Type B pancreatic cell (in vitro differentiated cells): Measurements from ENCODE around the gene FUS. TPM values are rescaled to one million over a fixed set of nuclear protein-coding genes. Genes with fewer than 3 reads are reported as not detected.
A peak's percentile ranks its signal among the peaks of the same experiment; 100 is the strongest.
"Not testable (repeated sequence)": the region's sequence is repeated elsewhere in the genome, so short reads cannot be mapped to it uniquely, and the experiment has no call there.

ENCODE experiments used
- DNase-seq: peaks from one replicate; pipeline ENCODE4 v3.0.0; 2021; ENCODE audit warnings: mixed read lengths; ENCODE audit not compliant: unreplicated experiment; ENCODE audit errors: extremely low spot score
- H3K27ac Mint-ChIP-seq: 2 replicates; pipeline ENCODE4 v1.8.0; 2021; ENCODE audit warnings: mild to moderate bottlenecking, mixed read lengths
- H3K27me3 Mint-ChIP-seq: 2 replicates; pipeline ENCODE4 v1.8.0; 2021; ENCODE audit warnings: mixed read lengths
- H3K36me3 Mint-ChIP-seq: 2 replicates; pipeline ENCODE4 v1.8.0; 2021; ENCODE audit warnings: mixed read lengths
- H3K4me1 Mint-ChIP-seq: one replicate; pipeline ENCODE4 v1.8.0; 2021; ENCODE audit warnings: mixed read lengths; ENCODE audit not compliant: unreplicated experiment
- H3K4me3 Mint-ChIP-seq: 2 replicates; pipeline ENCODE4 v1.8.0; 2021; ENCODE audit warnings: mild to moderate bottlenecking, mixed read lengths
- H3K9me3 Mint-ChIP-seq: 2 replicates; pipeline ENCODE4 v1.8.0; 2021; ENCODE audit warnings: mixed read lengths
- total RNA-seq: library from RNA; stranded (reverse); gene quantifications from 2 replicates; pipeline ENCODE4 v1.2.1, GENCODE V29; 2021; ENCODE audit warnings: low replicate concordance
- TF ChIP-seq, protein P1 (sequence below): fragments of 200-600 bp; sonication (generic); conservative IDR thresholded peaks from 2 replicates; pipeline ENCODE4 v1.5.0; 2021; ENCODE audit warnings: antibody characterized with exemption, mild to moderate bottlenecking

The FUS gene
- total RNA-seq, 1 donor from 2014 or later: 654 TPM

DNA sequence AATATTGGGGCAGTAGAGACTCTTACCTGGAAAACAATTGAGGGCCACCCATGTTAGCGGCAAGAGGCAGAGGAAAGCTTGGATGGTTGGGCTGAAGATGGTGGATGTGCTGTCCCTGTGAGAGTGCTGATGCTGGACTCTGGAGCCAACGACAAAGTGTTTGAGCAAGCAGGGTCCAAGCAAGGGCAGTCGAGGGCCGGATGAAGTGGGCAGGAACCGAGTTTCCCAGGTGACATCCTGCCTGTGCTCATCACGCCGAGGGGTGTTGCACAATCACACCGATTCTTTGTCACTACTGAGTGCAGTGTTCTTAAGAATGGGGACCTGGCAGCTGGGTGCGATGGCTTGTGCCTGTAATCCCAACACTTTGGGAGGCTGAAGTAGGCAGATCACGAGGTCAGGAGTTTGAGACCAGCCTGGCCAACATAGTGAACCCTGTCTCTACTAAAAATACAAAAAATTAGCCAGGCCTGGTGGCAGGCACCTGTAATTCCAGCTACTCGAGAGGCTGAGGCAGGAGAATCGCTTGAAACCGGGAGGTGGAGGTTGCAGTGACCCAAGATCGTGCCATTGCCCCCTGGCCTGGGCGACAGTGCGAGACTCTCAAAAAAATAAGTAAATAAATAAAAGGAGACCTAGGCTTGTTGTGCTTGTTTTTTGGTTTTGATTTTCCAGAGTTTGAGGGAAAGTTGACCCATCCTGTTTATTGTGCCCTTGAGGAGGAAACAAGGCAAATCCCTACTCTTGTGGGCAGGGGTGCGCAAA, 16.6 kb downstream of the FUS start:
- no peaks in the 10 kb centered on the region for H3K4me1 Mint-ChIP-seq
- no peak overlapping the region for H3K4me3 Mint-ChIP-seq
- no peak for DNase-seq
- no peaks in the 10 kb centered on the region for H3K9me3 Mint-ChIP-seq
- no peak overlapping the region for H3K27ac Mint-ChIP-seq
- H3K27me3 Mint-ChIP-seq: peaks cover 17% of the 10 kb centered on the region
- H3K36me3 Mint-ChIP-seq: peaks cover 41% of the 10 kb centered on the region
- TF ChIP-seq, protein P1, sequence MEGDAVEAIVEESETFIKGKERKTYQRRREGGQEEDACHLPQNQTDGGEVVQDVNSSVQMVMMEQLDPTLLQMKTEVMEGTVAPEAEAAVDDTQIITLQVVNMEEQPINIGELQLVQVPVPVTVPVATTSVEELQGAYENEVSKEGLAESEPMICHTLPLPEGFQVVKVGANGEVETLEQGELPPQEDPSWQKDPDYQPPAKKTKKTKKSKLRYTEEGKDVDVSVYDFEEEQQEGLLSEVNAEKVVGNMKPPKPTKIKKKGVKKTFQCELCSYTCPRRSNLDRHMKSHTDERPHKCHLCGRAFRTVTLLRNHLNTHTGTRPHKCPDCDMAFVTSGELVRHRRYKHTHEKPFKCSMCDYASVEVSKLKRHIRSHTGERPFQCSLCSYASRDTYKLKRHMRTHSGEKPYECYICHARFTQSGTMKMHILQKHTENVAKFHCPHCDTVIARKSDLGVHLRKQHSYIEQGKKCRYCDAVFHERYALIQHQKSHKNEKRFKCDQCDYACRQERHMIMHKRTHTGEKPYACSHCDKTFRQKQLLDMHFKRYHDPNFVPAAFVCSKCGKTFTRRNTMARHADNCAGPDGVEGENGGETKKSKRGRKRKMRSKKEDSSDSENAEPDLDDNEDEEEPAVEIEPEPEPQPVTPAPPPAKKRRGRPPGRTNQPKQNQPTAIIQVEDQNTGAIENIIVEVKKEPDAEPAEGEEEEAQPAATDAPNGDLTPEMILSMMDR: no peak

DNA sequence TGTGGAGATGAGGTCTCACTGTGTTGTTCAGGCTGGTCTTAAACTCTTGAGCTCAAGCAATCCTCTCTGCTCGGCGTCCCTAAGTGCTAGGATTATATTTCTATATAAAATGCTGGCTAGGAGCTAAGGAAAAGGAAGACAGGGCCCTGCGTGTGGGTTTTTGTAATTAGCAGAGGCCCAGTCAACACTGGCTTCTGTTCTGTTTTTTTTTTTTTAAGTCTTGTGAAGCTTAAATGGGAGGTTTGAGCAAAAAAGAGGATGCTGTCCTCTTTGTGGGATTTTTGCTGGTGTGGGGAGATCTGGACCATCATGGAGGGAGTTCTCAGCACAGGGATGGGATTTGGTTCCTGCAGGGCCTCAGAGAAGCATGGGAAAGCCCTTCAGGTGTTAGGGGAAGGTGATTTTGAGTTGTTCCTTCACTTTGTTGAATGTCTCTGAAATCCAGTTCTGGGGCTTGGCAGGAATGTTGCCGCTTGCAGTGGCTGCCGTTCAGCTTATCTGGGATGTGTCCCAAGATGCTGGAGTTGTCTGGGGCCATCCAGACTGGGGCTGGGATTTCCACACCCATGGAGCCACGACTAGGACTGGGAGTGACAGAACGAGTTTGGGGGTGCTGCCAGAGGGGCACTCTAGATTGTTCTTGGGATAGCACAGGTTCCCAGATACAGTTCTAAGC, 18.4 kb downstream of the FUS start:
- TF ChIP-seq, protein P1: no peak
- no peak for DNase-seq
- H3K4me1 Mint-ChIP-seq: no peaks in the 10 kb centered on the region
- H3K27me3 Mint-ChIP-seq: peaks cover 29% of the 10 kb centered on the region
- H3K36me3 Mint-ChIP-seq: peaks cover 30% of the 10 kb centered on the region
- H3K9me3 Mint-ChIP-seq: no peaks in the 10 kb centered on the region
- H3K4me3 Mint-ChIP-seq: no peak overlapping the region
- peak overlapping the region; percentile 26 for H3K27ac Mint-ChIP-seq

DNA sequence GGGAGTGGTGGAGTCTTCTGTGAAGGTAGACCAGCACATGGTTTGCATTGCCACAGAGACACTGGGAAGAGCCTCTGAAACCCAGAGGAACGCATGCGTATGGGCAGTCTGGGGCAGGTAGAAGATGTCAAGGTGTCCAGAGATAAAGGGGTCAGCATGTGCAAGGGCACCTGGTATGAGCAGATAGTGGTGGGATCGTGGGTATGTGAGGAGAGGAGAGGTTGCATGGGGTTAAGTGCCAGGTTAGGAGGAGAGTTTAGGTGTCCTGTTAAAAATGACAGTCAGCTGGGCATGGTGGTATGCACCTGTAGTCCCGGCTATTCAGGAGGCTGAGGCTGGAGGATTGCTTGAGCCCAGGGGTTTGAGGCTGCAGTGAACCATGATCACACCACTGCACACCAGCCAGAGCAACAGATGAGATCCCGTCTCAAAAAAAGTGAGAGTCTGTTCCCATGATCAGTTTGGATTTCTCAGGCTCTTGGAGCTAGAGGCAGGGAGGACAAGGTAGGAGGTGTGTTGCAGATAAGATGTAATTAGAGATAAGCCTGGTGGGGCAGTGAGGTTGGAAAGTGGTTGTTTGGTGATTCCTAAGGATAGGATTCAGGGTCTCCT, 19.6 kb downstream of the FUS start:
- Mint-ChIP-seq H3K4me1 (no peaks in the 10 kb centered on the region), H3K36me3 (peaks cover 27% of the 10 kb centered on the region), H3K27me3 (peaks cover 37% of the 10 kb centered on the region), H3K4me3 (peak overlapping the region; percentile 18), H3K27ac (peak overlapping the region; percentile 0), H3K9me3 (no peaks in the 10 kb centered on the region)
- no peak for DNase-seq
- TF ChIP-seq, protein P1: no peak

DNA sequence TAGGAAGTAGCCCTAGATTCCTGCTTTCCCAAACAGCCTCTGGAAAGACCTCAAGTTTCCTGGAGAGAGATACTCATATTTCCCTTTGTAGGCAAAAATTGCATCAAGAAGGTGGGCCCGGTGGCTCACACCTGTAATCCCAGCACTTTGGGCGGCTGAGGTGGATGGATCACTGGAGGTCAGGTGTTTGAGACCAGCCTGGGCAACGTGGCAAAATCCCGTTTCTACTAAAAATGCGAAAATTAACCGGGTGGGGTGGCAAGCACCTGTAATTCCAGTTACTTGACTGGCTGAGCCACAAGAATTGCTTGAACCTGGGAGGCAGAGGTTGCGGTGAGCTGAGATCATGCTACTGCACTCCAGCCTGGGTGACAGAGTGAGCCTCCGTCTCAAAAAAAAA, 20.2 kb downstream of the FUS start:
- H3K4me1 Mint-ChIP-seq, DNase-seq, H3K9me3 Mint-ChIP-seq, H3K4me3 Mint-ChIP-seq: not testable (repeated sequence)
- peaks cover 42% of the 10 kb centered on the region for H3K27me3 Mint-ChIP-seq
- H3K36me3 Mint-ChIP-seq: peaks cover 23% of the 10 kb centered on the region
- peak overlapping the region; percentile 0 for H3K27ac Mint-ChIP-seq

DNA sequence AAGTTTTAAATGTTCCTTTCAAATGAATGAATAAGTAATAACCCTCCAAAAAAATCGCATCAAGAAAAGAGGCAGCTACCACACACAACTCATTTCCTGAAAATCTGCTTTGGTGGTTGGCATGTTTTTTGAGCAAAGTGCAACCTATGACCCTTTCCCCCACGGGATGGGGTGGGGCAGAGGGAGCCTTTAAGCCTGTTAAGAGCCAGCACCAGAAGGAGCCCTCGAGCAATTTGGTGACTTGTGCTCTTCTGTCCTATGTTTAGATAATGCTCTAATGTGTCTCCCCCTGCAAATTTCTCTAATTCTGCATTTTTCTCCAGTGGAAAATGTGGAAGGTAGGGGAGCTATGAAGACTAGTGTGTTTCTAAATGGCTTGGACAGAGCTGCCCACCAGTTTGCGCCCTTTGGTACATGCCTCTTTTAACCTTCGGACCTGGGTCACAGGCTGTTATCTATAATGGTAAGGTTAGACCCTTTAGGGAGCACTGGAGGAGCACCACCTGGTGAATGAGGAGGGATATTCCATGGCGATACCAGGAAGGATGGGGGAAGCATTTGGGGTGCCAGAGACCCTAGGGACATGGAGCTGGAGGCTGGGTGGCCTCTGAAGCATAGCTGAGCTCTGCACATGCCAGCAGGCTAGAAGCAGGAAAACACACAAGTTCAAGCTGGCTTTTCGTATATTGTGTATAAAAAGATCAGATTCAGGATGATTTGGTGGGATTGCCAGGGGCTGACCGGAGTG, 21.1 kb downstream of the FUS start:
- Mint-ChIP-seq H3K36me3 (peaks cover 21% of the 10 kb centered on the region), H3K27ac (peak overlapping the region; percentile 81)

More for the DNA sequence above, 21.1 kb downstream of the FUS start:
- no peaks in the 10 kb centered on the region for H3K4me1 Mint-ChIP-seq
- H3K4me3 Mint-ChIP-seq: peak overlapping the region; percentile 79
- DNase-seq: no peak
- H3K9me3 Mint-ChIP-seq: no peaks in the 10 kb centered on the region
- peaks cover 48% of the 10 kb centered on the region for H3K27me3 Mint-ChIP-seq
- TF ChIP-seq, protein P1: no peak
